ENCODE data around the gene POLR2E. TPM values are rescaled to one million over a fixed set of nuclear protein-coding genes. Genes with fewer than 3 reads are reported as not detected.

Gene POLR2E
- polyA plus RNA-seq, 1 of the 3 experiments (the other 2 are of a cell fraction), result 283 TPM

DNA sequence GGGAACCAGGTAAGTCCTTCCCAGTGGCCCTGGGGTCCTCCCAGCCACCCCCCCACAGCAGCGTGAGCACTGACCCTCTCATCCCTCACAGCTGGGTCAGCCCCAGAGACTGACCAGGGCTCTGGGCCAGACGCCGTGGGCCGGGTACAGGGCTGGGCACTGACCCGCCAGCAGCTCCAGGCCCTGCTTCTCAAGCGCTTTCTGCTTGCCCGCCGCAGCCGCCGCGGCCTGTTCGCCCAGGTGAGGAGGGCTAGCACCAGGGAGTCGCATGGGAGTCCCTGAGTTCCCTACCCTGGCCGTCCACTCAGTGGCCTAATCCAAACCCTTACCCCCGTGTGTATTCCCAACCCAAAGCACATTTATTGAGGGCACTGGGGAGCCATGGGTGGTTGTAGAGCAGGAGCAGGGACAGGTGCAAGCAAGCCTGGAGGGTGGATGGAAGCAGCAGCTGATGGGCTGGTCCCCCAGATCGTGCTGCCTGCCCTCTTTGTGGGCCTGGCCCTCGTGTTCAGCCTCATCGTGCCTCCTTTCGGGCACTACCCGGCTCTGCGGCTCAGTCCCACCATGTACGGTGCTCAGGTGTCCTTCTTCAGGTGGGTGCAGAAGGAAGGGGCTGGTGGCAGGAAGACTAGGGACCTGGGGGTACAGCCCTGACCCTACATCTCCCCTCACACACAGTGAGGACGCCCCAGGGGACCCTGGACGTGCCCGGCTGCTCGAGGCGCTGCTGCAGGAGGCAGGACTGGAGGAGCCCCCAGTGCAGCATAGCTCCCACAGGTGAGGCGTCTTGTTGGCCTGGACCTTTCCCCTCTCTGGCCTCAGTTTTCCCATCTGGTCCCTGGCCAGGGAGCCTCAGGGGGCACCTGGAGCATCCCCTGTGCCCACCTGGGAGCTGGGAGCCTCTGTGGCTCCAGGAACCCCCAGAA is 40.8 kb downstream of the POLR2E start:
- H3F3A ChIP-seq (replicated peaks; ENCODE audit: insufficient read depth), result peaks cover 4% of the 10 kb centered on the region
- TF ChIP-seq, protein P1, sequence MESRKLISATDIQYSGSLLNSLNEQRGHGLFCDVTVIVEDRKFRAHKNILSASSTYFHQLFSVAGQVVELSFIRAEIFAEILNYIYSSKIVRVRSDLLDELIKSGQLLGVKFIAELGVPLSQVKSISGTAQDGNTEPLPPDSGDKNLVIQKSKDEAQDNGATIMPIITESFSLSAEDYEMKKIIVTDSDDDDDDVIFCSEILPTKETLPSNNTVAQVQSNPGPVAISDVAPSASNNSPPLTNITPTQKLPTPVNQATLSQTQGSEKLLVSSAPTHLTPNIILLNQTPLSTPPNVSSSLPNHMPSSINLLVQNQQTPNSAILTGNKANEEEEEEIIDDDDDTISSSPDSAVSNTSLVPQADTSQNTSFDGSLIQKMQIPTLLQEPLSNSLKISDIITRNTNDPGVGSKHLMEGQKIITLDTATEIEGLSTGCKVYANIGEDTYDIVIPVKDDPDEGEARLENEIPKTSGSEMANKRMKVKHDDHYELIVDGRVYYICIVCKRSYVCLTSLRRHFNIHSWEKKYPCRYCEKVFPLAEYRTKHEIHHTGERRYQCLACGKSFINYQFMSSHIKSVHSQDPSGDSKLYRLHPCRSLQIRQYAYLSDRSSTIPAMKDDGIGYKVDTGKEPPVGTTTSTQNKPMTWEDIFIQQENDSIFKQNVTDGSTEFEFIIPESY (IDR thresholded peaks at IDR 0.05; ENCODE audit: borderline replicate concordance, low read depth), result no peak
- TF ChIP-seq SMC3 (IDR thresholded peaks at IDR 0.05; ENCODE audit: low read depth, low read length) (no peak), RXRA (IDR thresholded peaks at IDR 0.05; ENCODE audit: borderline replicate concordance, low read depth) (no peak), MXI1 (IDR thresholded peaks at IDR 0.05; ENCODE audit: low read depth, low read length) (no peak), EZH2phosphoT487 (IDR thresholded peaks at IDR 0.05; ENCODE audit: borderline replicate concordance, low read depth) (no peak)
- H3K27ac ChIP-seq (ENCODE audit: low read depth in 2 of 2, low read length in 1 of 2), result no peak overlapping the region
- peaks cover 11% of the 10 kb centered on the region; the same call in 1 of the 2 replicates for H3K9me3 ChIP-seq
- H3K4me2 ChIP-seq, result no peak overlapping the region
- POLR2A ChIA-PET, result no interaction called here
- H3K9me2 ChIP-seq, result no peaks in the 10 kb centered on the region
- no peaks in the 10 kb centered on the region for H3K36me3 ChIP-seq (replicated peaks in 1 of 2; ENCODE audit: control insufficient read depth in 1 of 2, insufficient read depth in 2 of 2, low read length in 1 of 2)
- H3K79me2 ChIP-seq (ENCODE audit: insufficient read depth), result no peaks in the 10 kb centered on the region
- H2AFZ ChIP-seq (ENCODE audit: low read depth), result no peak overlapping the region
- no peak overlapping the region for H3K9ac ChIP-seq
- H3K4me1 ChIP-seq (ENCODE audit: control insufficient read depth in 1 of 2, insufficient read depth in 2 of 2, low read depth in 1 of 2, low read length in 1 of 2), result no peaks in the 10 kb centered on the region
- CTCF ChIA-PET, result interaction anchor here (0.9 to 1.3 kb wide), 4 partner anchors 11 to 139 kb away, joined by 3 to 6 read pairs (median 5); partner anchors contain the start of gene ARHGAP45
- DNase-seq, result no peak
- no peaks in the 10 kb centered on the region for H4K20me1 ChIP-seq (ENCODE audit: insufficient read depth)
- WGBS (ENCODE audit: low lambda C conversion rate), result 81% methylated on average over 18 of the region's 28 CpGs
- no peak overlapping the region for H3K4me3 ChIP-seq (ENCODE audit: low read depth in 2 of 2, low read length in 1 of 2)
- no peaks in the 10 kb centered on the region for H3K27me3 ChIP-seq (ENCODE audit: insufficient read depth)

- H3K4me1 ChIP-seq (ENCODE audit: control insufficient read depth in 1 of 2, insufficient read depth in 2 of 2, low read depth in 1 of 2, low read length in 1 of 2), result no peaks in the 10 kb centered on the region
- no peak overlapping the region for H3K27ac ChIP-seq (ENCODE audit: low read depth in 2 of 2, low read length in 1 of 2)
- H3K79me2 ChIP-seq (ENCODE audit: insufficient read depth), result no peaks in the 10 kb centered on the region
- H2AFZ ChIP-seq (ENCODE audit: low read depth), result no peak overlapping the region
- H3F3A ChIP-seq (replicated peaks; ENCODE audit: insufficient read depth), result peaks cover 4% of the 10 kb centered on the region
- no peaks in the 10 kb centered on the region for H3K9me2 ChIP-seq
- TF ChIP-seq NFIC (IDR thresholded peaks at IDR 0.05; ENCODE audit: borderline replicate concordance) (no peak), MEF2A (IDR thresholded peaks at IDR 0.05; ENCODE audit: borderline replicate concordance, low read depth) (no peak)
- no peaks in the 10 kb centered on the region for H4K20me1 ChIP-seq (ENCODE audit: insufficient read depth)
- DNase-seq, result no peak
- POLR2A ChIA-PET, result no interaction called here
- H3K9ac ChIP-seq, result no peak overlapping the region
- 76% methylated on average over 19 of the region's 31 CpGs for WGBS (ENCODE audit: low lambda C conversion rate)
- H3K4me2 ChIP-seq, result no peak overlapping the region
- H3K36me3 ChIP-seq (replicated peaks in 1 of 2; ENCODE audit: control insufficient read depth in 1 of 2, insufficient read depth in 2 of 2, low read length in 1 of 2), result no peaks in the 10 kb centered on the region
- no peak overlapping the region for H3K4me3 ChIP-seq (ENCODE audit: low read depth in 2 of 2, low read length in 1 of 2)
- H3K9me3 ChIP-seq, result peaks cover 11% of the 10 kb centered on the region; the same call in 1 of the 2 replicates
- CTCF ChIA-PET, result interaction anchor here (0.9 to 1.3 kb wide), 4 partner anchors 10 to 140 kb away, joined by 3 to 6 read pairs (median 5); partner anchors contain the start of gene ARHGAP45
- H3K27me3 ChIP-seq (ENCODE audit: insufficient read depth), result no peaks in the 10 kb centered on the region
Observed at GRCh38 chr19:1053176-1054101, 41.7 kb downstream of the POLR2E start.
